Measurements from ENCODE around the gene KIAA0232. TPM values are rescaled to one million over a fixed set of nuclear protein-coding genes. Genes with fewer than 3 reads are reported as not detected.

The KIAA0232 gene
- total and polyA plus RNA-seq, 9 donors = 8.7 to 41.4 (median 38.5) TPM

DNA sequence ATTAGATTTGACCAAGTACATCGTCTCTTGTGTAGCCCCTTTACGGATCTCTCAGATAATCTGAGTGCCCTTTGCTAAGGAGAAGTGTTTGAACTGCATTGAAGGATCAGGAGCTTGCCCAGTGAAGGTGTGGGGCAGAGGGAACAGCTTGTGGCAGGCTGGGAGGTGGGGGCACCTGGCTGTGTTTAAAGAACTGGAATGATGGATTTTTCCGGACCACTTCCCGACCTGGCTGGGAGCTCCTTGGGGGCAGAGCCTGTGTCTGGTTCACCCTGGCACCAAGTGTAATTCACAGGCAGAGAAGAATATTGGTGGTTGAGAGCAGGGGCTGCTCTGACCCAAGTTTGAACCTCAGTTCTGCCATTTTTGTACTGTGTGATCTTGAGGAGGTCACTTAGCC lies 145.6 kb downstream of the KIAA0232 start:
- no peaks in the 10 kb centered on the region for H3K27me3 ChIP-seq
- H3K27ac ChIP-seq = no peak overlapping the region
- no peaks in the 10 kb centered on the region for H3K36me3 ChIP-seq
- H3K4me1 ChIP-seq (ENCODE audit: insufficient read depth) = peaks cover 3% of the 10 kb centered on the region
- H3K9me3 ChIP-seq = no peaks in the 10 kb centered on the region
- no peak for DNase-seq
- intact Hi-C loops (cut with DNase I) = no loop called here
- TF ChIP-seq EP300 (IDR thresholded peaks at IDR 0.05) = no peak
- no peak overlapping the region for H3K4me3 ChIP-seq
- 90 to 96% (median 96%) methylated on average over 4 of the region's 4 CpGs for WGBS, 3 donors

DNA sequence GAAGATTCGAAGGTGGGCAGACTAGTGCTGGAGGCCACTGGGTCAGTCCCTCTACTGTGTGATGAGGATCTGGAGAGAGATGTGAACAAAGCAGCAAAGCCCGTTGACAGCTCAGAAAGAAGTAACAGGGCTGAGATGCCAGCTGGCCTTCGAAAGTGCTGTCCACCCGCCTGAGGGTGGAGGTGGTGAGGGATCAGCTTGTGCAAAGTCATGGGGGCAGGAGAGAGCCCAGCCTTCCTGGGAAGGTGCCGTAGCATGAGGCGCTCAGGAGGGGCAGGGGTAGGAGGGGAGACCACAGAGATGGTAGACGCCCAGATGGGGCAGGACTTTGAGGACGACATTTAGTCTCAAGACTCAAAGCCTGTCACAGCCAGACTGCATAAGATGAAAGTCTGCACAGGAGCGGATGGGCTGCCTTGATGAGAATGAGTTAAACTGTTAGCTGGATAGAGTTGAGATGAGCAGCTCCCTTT lies 146.8 kb downstream of the KIAA0232 start:
- Histone ChIP-seq H3K27me3 (no peaks in the 10 kb centered on the region), H3K36me3 (no peaks in the 10 kb centered on the region), H3K4me3 (no peak overlapping the region), H3K4me1 (ENCODE audit: insufficient read depth) (peaks cover 3% of the 10 kb centered on the region), H3K9me3 (no peaks in the 10 kb centered on the region), H3K27ac (no peak overlapping the region)
- intact Hi-C loops (cut with DNase I) = no loop called here
- DNase-seq = no peak
- 86 to 89% (median 86%) methylated on average over 9 of the region's 9 CpGs for WGBS, 3 donors
- TF ChIP-seq, protein P1, sequence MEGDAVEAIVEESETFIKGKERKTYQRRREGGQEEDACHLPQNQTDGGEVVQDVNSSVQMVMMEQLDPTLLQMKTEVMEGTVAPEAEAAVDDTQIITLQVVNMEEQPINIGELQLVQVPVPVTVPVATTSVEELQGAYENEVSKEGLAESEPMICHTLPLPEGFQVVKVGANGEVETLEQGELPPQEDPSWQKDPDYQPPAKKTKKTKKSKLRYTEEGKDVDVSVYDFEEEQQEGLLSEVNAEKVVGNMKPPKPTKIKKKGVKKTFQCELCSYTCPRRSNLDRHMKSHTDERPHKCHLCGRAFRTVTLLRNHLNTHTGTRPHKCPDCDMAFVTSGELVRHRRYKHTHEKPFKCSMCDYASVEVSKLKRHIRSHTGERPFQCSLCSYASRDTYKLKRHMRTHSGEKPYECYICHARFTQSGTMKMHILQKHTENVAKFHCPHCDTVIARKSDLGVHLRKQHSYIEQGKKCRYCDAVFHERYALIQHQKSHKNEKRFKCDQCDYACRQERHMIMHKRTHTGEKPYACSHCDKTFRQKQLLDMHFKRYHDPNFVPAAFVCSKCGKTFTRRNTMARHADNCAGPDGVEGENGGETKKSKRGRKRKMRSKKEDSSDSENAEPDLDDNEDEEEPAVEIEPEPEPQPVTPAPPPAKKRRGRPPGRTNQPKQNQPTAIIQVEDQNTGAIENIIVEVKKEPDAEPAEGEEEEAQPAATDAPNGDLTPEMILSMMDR (IDR thresholded peaks at IDR 0.05) = no peak
- TF ChIP-seq POLR2A (IDR thresholded peaks at IDR 0.05) (no peak), EP300 (IDR thresholded peaks at IDR 0.05) (no peak)

DNA sequence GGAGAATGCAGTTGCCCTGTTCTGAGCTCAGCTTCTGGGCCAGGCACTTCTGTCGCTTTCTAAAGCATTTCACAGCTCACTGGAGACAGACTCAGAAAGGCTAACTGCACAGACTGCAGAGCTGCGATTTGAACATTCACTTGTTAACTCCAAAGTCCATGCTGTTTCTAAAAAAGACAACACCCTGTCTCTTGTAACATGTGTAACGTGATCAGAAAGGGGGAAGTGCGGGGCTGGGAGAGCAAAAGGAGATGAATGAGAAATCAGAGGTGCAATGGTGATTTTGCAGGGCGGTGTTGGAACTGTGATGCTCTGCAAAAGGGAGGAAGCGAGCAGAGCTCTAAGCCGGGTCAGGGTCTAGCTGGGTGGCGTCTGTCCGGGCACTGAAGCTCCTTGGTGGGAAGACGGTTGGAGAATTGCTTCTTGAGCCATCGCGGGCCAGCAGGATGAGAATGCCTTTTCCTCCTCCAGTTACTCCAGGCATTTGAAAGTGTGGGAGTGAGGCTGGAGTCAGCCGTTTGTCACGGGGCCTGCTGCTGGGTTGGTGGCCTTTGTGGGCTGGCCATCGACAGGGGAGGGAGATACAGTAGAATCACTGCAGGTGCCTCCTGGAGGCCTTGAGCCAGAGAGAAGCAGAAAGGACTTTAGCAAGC lies 147.4 kb downstream of the KIAA0232 start:
- intact Hi-C loops (cut with DNase I) = no loop called here
- H3K4me1 ChIP-seq (ENCODE audit: insufficient read depth) = peaks cover 3% of the 10 kb centered on the region
- WGBS, 3 donors = 33 to 52% (median 46%) methylated on average over 15 of the region's 15 CpGs
- no peaks in the 10 kb centered on the region for H3K9me3 ChIP-seq
- no peak overlapping the region for H3K27ac ChIP-seq
- no peak for TF ChIP-seq POLR2A (IDR thresholded peaks at IDR 0.05)
- TF ChIP-seq EP300 (IDR thresholded peaks at IDR 0.05) = no peak
- TF ChIP-seq, protein P1 (IDR thresholded peaks at IDR 0.05) = no peak
- H3K27me3 ChIP-seq = no peaks in the 10 kb centered on the region
- H3K36me3 ChIP-seq = no peaks in the 10 kb centered on the region
- no peak for DNase-seq
- no peak overlapping the region for H3K4me3 ChIP-seq

DNA sequence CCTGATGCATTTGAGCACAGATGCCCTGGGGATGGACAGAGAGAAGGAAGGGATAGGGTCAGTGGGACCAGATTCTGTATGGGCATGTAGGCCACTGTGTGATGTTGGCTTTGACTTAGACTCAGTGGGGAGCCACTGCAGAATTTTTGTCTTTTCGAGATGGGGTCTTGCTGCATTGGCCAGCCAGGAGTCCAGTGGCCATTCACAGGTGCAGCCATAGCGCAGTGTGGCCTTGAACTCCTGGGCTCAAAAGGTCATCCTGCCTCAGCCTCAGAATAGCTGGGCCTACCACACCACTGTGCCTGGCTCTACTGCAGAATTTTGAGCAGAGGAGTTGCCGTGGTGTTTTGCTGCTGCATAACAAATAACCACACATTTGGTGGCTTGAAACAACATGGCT lies 149.9 kb downstream of the KIAA0232 start:
- H3K4me1 ChIP-seq (ENCODE audit: insufficient read depth) = no peaks in the 10 kb centered on the region
- H3K4me3 ChIP-seq = no peak overlapping the region
- DNase-seq = no peak
- no peaks in the 10 kb centered on the region for H3K27me3 ChIP-seq
- intact Hi-C loops (cut with DNase I) = no loop called here
- H3K9me3 ChIP-seq = no peaks in the 10 kb centered on the region
- TF ChIP-seq, protein P1 (IDR thresholded peaks at IDR 0.05) = no peak
- TF ChIP-seq EP300 (IDR thresholded peaks at IDR 0.05) (no peak), POLR2A (IDR thresholded peaks at IDR 0.05) (no peak)
- WGBS, 3 donors = 90 to 100% (median 93%) methylated on average over 3 of the region's 3 CpGs
- no peaks in the 10 kb centered on the region for H3K36me3 ChIP-seq
- no peak overlapping the region for H3K27ac ChIP-seq

DNA sequence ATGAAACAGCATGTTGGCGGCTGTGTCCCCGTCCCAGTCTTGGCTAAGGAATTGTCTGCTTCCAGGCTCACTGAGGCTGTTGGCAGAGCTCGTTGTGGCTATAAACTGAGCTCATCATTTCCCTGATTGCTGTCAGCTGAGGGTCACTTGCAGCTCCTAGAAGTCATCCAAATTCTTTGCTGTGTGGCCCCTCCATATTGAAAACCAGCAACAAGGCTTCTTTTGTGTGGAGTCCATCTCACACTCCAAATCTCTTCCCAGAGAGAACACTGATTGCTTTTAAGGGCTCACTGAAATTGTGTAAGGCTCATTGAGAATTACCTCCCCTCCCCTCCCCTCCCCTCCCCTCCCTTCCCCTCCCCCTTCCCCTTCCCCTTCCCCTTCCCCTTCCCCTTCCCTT lies 150.4 kb downstream of the KIAA0232 start:
- no peak for TF ChIP-seq EP300 (IDR thresholded peaks at IDR 0.05)
- TF ChIP-seq, protein P1 (IDR thresholded peaks at IDR 0.05) = no peak
- no peak for TF ChIP-seq POLR2A (IDR thresholded peaks at IDR 0.05)
- Histone ChIP-seq H3K36me3 (no peaks in the 10 kb centered on the region), H3K4me3 (no peak overlapping the region), H3K27ac (no peak overlapping the region), H3K9me3 (no peaks in the 10 kb centered on the region), H3K4me1 (ENCODE audit: insufficient read depth) (no peaks in the 10 kb centered on the region), H3K27me3 (no peaks in the 10 kb centered on the region)
- WGBS, 3 donors = 87 to 97% (median 88%) methylated on average over 3 of the region's 3 CpGs
- intact Hi-C loops (cut with DNase I) = no loop called here
- DNase-seq = no peak
